Spleen (tissue), 7 donors: Measurements from ENCODE around the gene RPL4.

Experiments used
- POLR2AphosphoS5 ChIP-seq, 3 donors: sonication (generic); formaldehyde crosslinking; IDR thresholded peaks; one replicate each; pipeline ENCODE4 v1.5.1; 2017; ENCODE audit warnings: antibody characterized with exemption in 3 of 3
- TF ChIP-seq, protein P1 (sequence below), 11 experiments: fragments of 200-600 bp in 7 of 11; fragments of 450-650 bp in 4 of 11; sonication (generic) in 4 of 11; IDR thresholded peaks in 8 of 11; conservative IDR thresholded peaks in 3 of 11; 1 replicate in 7 of 11; 2 replicates in 4 of 11; pipeline versions ENCODE4 v1.4.0 to v1.8.0; 2016 to 2021; ENCODE audit warnings: antibody characterized with exemption in 11 of 11, inconsistent platforms in 4 of 11, mild to moderate bottlenecking in 1 of 11
- donor health status: DM: no; HTN: no; CAD: no; lungs with moderate emphysema.
- donor health status: DM: no; HTN: no; CAD: no.
- donor health status: DM: no; HTN: no; CAD: no.

- TF ChIP-seq, protein P1, sequence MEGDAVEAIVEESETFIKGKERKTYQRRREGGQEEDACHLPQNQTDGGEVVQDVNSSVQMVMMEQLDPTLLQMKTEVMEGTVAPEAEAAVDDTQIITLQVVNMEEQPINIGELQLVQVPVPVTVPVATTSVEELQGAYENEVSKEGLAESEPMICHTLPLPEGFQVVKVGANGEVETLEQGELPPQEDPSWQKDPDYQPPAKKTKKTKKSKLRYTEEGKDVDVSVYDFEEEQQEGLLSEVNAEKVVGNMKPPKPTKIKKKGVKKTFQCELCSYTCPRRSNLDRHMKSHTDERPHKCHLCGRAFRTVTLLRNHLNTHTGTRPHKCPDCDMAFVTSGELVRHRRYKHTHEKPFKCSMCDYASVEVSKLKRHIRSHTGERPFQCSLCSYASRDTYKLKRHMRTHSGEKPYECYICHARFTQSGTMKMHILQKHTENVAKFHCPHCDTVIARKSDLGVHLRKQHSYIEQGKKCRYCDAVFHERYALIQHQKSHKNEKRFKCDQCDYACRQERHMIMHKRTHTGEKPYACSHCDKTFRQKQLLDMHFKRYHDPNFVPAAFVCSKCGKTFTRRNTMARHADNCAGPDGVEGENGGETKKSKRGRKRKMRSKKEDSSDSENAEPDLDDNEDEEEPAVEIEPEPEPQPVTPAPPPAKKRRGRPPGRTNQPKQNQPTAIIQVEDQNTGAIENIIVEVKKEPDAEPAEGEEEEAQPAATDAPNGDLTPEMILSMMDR (IDR thresholded peaks at IDR 0.05 in 8 of 11, conservative IDR thresholded peaks at IDR 0.05 in 3 of 11): no peak
- no peak for TF ChIP-seq POLR2AphosphoS5 (IDR thresholded peaks at IDR 0.05)
Observed at GRCh38 chr15:66523926-66524325, 19.3 kb upstream of the RPL4 start.
